A673 (cell line): Measurements from ENCODE around the gene HSPB8. TPM values are rescaled to one million over a fixed set of nuclear protein-coding genes. Genes with fewer than 3 reads are reported as not detected.

Experiments
- BruUV-seq: library from RNA; stranded (reverse); fragments of 400-500 nt; replicated peaks from 2 replicates; lab custom pipeline; 2021; lab: Mats Ljungman, UMichigan
- CTCF ChIA-PET: fragments of 300-600 bp; sonication (Branson Sonifier 250); formaldehyde crosslinking; loops from one replicate; lab custom pipeline; 2022; ENCODE audit warnings: antibody characterized with exemption; lab: Charles Lee
- POLR2A ChIA-PET: fragments of 300-600 bp; sonication (Branson Sonifier 250); formaldehyde crosslinking; loops from one replicate; lab custom pipeline; 2022; ENCODE audit warnings: antibody characterized with exemption; ENCODE audit not compliant: low non-redundant PET; lab: Charles Lee
- DNase-seq: peaks from one replicate; pipeline ENCODE4 v3.0.0-alpha.2; 2015; ENCODE audit warnings: low spot score
- H3K27ac ChIP-seq: fragments of 200-600 bp; sonication (generic); 2 replicates; pipeline ENCODE4 v1.5.1; 2016; ENCODE audit warnings: mixed run types, low read depth, mild to moderate bottlenecking, mixed read lengths, antibody characterized with exemption, low read length; ENCODE audit not compliant: poor library complexity, severe bottlenecking
- H3K27me3 ChIP-seq: fragments of 200-600 bp; sonication (generic); replicated peaks from 2 replicates; pipeline ENCODE4 v1.6.1; 2017; ENCODE audit warnings: mixed run types, low read depth, mild to moderate bottlenecking, mixed read lengths, antibody characterized with exemption, low read length; ENCODE audit not compliant: insufficient read depth, poor library complexity
- H3K36me3 ChIP-seq: fragments of 200-600 bp; sonication (generic); 2 replicates; pipeline ENCODE4 v1.6.1; 2016; ENCODE audit warnings: mixed run types, mild to moderate bottlenecking, mixed read lengths, antibody characterized with exemption, low read length; ENCODE audit not compliant: insufficient read depth, poor library complexity, severe bottlenecking
- H3K4me1 ChIP-seq: fragments of 200-600 bp; sonication (generic); 2 replicates; pipeline ENCODE4 v1.6.1; 2017; ENCODE audit warnings: mixed run types, mild to moderate bottlenecking, mixed read lengths, antibody characterized with exemption, low read length; ENCODE audit not compliant: insufficient read depth, poor library complexity, severe bottlenecking
- H3K4me3 ChIP-seq: fragments of 200-600 bp; sonication (generic); 2 replicates; pipeline ENCODE4 v1.5.1; 2016; ENCODE audit warnings: low read depth, mixed run types, mild to moderate bottlenecking, mixed read lengths, low read length; ENCODE audit not compliant: poor library complexity, severe bottlenecking
- H3K9me3 ChIP-seq: fragments of 200-600 bp; sonication (generic); 2 replicates; pipeline ENCODE4 v1.6.1; 2016; ENCODE audit warnings: mixed run types, low read depth, mild to moderate bottlenecking, mixed read lengths, antibody characterized with exemption, low read length; ENCODE audit not compliant: poor library complexity, severe bottlenecking
- EZH2 ChIP-seq: fragments of 200-600 bp; sonication (generic); IDR thresholded peaks from 2 replicates; pipeline ENCODE4 v1.6.1; 2017; ENCODE audit warnings: borderline replicate concordance, low read depth, mild to moderate bottlenecking, mixed read lengths, antibody characterized with exemption, low read length; ENCODE audit not compliant: poor library complexity, severe bottlenecking
- intact Hi-C: fragments of 100-400 bp; cut with micrococcal nuclease; formaldehyde crosslinking; loops from one replicate; pipeline ENCODE4 v1.10.0; 2022; ENCODE audit not compliant: unreplicated experiment
- total RNA-seq: library from RNA; stranded (reverse); gene quantifications from 2 replicates; pipeline ENCODE4 v1.2.3, GENCODE V29; 2021
- TF ChIP-seq, protein P1 (sequence below): fragments of 300-800, 200-600 bp; sonication (generic); conservative IDR thresholded peaks from 2 replicates; pipeline ENCODE4 v1.5.1; 2017; ENCODE audit warnings: low read depth, mild to moderate bottlenecking, antibody characterized with exemption, low read length, moderate library complexity, mixed read lengths

HSPB8 gene
- total RNA-seq, 1 experiment from 2014 or later, result 0.13 TPM

DNA sequence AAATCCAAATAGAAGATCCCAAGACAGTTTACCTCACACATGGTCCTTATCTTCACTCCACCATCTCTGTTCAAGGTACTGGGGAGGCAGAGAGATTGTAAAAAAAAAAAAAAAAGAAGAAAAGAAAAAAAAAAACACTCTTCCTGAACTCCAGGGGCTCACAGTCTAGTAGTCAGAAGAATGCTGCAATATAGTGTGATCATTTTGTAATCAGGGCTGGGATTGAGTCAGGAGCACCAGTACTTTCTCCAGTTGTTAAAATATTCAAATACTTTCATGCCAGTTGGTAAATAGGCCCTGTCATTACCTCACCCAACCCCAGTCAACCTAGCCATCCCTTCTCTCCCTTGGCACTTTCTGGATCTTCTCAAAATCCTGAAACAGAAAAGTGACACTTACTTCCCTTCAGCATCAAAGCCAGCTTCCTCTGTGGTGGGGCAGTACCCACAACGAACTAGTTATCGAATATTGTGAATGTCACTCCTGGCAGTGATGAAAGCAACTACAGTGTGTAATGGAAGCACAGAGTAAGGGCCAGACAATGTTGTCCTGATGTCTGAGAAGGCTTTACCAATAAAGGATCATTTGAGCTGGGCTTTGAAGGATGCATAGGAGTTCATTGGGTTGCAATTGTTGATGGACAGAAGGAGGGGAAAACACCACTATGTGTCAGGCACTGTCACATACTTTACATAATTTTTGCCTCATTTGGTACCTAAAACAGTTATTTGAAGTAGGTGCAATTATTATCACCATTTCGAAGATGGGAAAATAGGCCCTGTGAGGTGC lies 44.3 kb upstream of the HSPB8 start:
- CTCF ChIA-PET, result no interaction called here
- intact Hi-C loops, result no loop called here
- Histone ChIP-seq H3K4me3 (no peak overlapping the region), H3K9me3 (no peaks in the 10 kb centered on the region), H3K27me3 (peaks cover 36% of the 10 kb centered on the region), H3K27ac (no peak overlapping the region), H3K36me3 (no peaks in the 10 kb centered on the region), H3K4me1 (no peaks in the 10 kb centered on the region)
- no TSS peak for BruUV-seq
- POLR2A ChIA-PET, result interaction anchor here (0.6 kb wide), 1 partner anchor 528 kb away, joined by 5 read pairs; no protein-coding TSS in a partner anchor
- TF ChIP-seq, protein P1, sequence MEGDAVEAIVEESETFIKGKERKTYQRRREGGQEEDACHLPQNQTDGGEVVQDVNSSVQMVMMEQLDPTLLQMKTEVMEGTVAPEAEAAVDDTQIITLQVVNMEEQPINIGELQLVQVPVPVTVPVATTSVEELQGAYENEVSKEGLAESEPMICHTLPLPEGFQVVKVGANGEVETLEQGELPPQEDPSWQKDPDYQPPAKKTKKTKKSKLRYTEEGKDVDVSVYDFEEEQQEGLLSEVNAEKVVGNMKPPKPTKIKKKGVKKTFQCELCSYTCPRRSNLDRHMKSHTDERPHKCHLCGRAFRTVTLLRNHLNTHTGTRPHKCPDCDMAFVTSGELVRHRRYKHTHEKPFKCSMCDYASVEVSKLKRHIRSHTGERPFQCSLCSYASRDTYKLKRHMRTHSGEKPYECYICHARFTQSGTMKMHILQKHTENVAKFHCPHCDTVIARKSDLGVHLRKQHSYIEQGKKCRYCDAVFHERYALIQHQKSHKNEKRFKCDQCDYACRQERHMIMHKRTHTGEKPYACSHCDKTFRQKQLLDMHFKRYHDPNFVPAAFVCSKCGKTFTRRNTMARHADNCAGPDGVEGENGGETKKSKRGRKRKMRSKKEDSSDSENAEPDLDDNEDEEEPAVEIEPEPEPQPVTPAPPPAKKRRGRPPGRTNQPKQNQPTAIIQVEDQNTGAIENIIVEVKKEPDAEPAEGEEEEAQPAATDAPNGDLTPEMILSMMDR, result no peak
- TF ChIP-seq EZH2, result no peak
- no peak for DNase-seq

DNA sequence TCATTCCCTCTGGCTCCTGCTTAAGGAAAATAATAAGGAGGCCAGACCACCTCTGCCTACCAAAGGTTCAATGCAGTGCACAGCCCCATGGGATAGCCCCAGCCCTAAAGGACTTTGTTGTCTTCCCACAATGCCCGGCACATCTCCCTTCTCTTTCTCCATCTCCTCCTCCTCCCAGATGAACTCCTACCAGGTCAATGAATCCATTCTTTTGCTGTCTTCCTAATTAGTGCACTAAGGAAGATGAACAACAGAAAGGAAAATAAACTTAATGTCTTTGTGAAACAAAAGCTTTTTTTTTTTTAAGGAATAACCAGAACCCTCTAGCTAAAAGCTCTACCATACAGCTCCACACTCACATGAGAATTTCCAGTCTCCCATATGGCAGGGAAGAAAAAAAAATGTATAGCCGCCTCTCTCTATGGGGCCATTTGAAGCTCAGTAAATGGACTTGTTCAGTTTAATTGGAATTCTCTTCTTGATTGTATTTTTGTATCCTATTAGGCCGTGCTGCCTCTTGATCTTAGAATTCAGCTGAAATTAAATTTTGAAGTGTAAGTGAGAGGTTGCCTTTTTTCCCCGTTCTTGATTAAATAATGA lies 41.8 kb upstream of the HSPB8 start:
- H3K36me3 ChIP-seq, result no peaks in the 10 kb centered on the region
- ChIA-PET POLR2A (no interaction called here), CTCF (no interaction called here)
- peaks cover 60% of the 10 kb centered on the region for H3K27me3 ChIP-seq
- intact Hi-C loops, result no loop called here
- H3K4me3 ChIP-seq, result no peak overlapping the region
- no TSS peak for BruUV-seq
- TF ChIP-seq EZH2, result no peak
- TF ChIP-seq, protein P1, result no peak
- no peak overlapping the region for H3K27ac ChIP-seq
- H3K4me1 ChIP-seq, result no peaks in the 10 kb centered on the region
- no peaks in the 10 kb centered on the region for H3K9me3 ChIP-seq
- no peak for DNase-seq

DNA sequence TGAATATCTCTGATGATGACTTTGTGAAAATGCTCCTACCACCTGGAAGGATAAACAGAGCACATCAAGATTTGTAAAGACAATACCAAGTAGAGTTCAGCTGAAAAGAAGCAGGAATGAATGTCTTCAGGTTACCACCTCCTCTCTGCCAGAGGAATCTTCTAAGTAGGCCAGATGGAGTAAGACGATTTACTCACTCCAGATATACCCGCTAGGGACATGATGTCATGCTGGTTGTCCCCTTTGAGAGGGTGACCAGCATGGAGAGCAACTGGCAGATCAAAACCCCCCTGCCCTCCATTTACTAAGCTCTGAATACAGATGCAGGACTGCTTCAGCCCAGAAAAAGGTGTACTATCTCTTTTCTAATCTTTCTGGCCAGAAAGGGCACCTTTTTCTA lies 39.3 kb upstream of the HSPB8 start:
- no TSS peak for BruUV-seq
- ChIA-PET POLR2A (no interaction called here), CTCF (no interaction called here)
- H3K4me1 ChIP-seq, result no peaks in the 10 kb centered on the region
- intact Hi-C loops, result no loop called here
- no peak overlapping the region for H3K27ac ChIP-seq
- H3K27me3 ChIP-seq, result peaks cover 84% of the 10 kb centered on the region
- TF ChIP-seq, protein P1, result no peak
- no peak for TF ChIP-seq EZH2
- H3K36me3 ChIP-seq, result no peaks in the 10 kb centered on the region
- H3K9me3 ChIP-seq, result no peaks in the 10 kb centered on the region
- no peak overlapping the region for H3K4me3 ChIP-seq
- no peak for DNase-seq
